Measurements from ENCODE around the gene GNAI3.

The GNAI3 gene

GRCh38 chr1:109569323-109569722 lies 20.9 kb downstream of the GNAI3 start:
- Histone ChIP-seq H3K27me3 (ENCODE audit: control insufficient read depth, low read length) (no peaks in the 10 kb centered on the region), H3K36me3 (ENCODE audit: control insufficient read depth, low read length) (peaks cover under 1% of the 10 kb centered on the region; the same call in 1 of the 2 replicates), H3F3A (ENCODE audit: control insufficient read depth, insufficient read depth) (no peaks in the 10 kb centered on the region; the same call in 1 of the 2 replicates), H3K9me3 (ENCODE audit: control insufficient read depth, insufficient read depth, low read length) (no peaks in the 10 kb centered on the region), H3K27ac (ENCODE audit: low read depth, low read length) (no peak overlapping the region), H3K4me1 (ENCODE audit: control insufficient read depth, low read length) (peaks cover 25% of the 10 kb centered on the region), H3K4me3 (ENCODE audit: low read length) (no peak overlapping the region), H3K9me2 (replicated peaks; ENCODE audit: control insufficient read depth, low read length) (no peaks in the 10 kb centered on the region), H3K4me2 (ENCODE audit: low read length) (0 out of 2 replicates have a peak overlapping the region, but pooled peaks have one; percentile 32), H4K20me1 (ENCODE audit: control insufficient read depth, insufficient read depth, low read depth, low read length) (peaks cover 10% of the 10 kb centered on the region; the same call in 1 of the 2 replicates), H3K79me2 (ENCODE audit: control insufficient read depth, low read length) (peaks cover 86% of the 10 kb centered on the region)
- TF ChIP-seq EZH2phosphoT487 (IDR thresholded peaks at IDR 0.05; ENCODE audit: borderline replicate concordance, low read length) = no peak
- TF ChIP-seq CTCF (IDR thresholded peaks at IDR 0.05; ENCODE audit: low read depth, low read length, poor library complexity, severe bottlenecking) = no peak

DNA sequence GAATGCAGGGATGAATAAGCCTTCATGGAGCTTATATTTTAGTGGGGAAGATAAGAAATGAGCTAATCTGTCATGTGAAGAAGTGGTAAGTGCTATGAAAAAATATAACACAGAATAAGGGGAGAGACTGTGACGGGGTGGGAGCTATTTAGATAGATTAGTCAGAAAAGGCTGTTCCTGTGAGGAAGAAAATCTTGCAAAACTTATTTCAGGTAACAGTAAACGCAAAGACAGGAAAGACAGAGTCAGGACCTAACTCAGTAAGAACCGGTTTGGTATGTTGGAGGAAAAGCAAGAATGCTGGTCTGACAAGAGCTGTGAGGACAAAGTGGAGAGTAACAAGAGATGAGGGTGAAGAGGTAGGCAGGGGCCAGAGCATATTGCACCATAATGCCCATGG lies 22.0 kb downstream of the GNAI3 start:
- no peaks in the 10 kb centered on the region; the same call in 1 of the 2 replicates for H3F3A ChIP-seq (ENCODE audit: control insufficient read depth, insufficient read depth)
- no peak overlapping the region for H3K4me2 ChIP-seq (ENCODE audit: low read length)

GRCh38 chr1:109573785-109574184 lies 25.4 kb downstream of the GNAI3 start:
- Histone ChIP-seq H3F3A (ENCODE audit: control insufficient read depth, insufficient read depth) (no peaks in the 10 kb centered on the region; the same call in 1 of the 2 replicates), H3K4me1 (ENCODE audit: control insufficient read depth, low read length) (peaks cover 5% of the 10 kb centered on the region), H3K79me2 (ENCODE audit: control insufficient read depth, low read length) (peaks cover 41% of the 10 kb centered on the region), H3K4me3 (ENCODE audit: low read length) (no peak overlapping the region), H3K9me3 (ENCODE audit: control insufficient read depth, insufficient read depth, low read length) (no peaks in the 10 kb centered on the region), H3K27me3 (ENCODE audit: control insufficient read depth, low read length) (no peaks in the 10 kb centered on the region), H3K9me2 (replicated peaks; ENCODE audit: control insufficient read depth, low read length) (no peaks in the 10 kb centered on the region), H3K4me2 (ENCODE audit: low read length) (no peak overlapping the region), H3K36me3 (ENCODE audit: control insufficient read depth, low read length) (peaks cover 7% of the 10 kb centered on the region), H4K20me1 (ENCODE audit: control insufficient read depth, insufficient read depth, low read depth, low read length) (peaks cover 3% of the 10 kb centered on the region; the same call in 1 of the 2 replicates), H3K27ac (ENCODE audit: low read depth, low read length) (no peak overlapping the region)
- no peak for TF ChIP-seq CTCF (IDR thresholded peaks at IDR 0.05; ENCODE audit: low read depth, low read length, poor library complexity, severe bottlenecking)
- TF ChIP-seq EZH2phosphoT487 (IDR thresholded peaks at IDR 0.05; ENCODE audit: borderline replicate concordance, low read length) = no peak

More for the DNA sequence above, 22.0 kb downstream of the GNAI3 start:
- Histone ChIP-seq H3K4me1 (ENCODE audit: control insufficient read depth, low read length) (peaks cover 25% of the 10 kb centered on the region), H3K79me2 (ENCODE audit: control insufficient read depth, low read length) (peaks cover 75% of the 10 kb centered on the region), H3K9me2 (replicated peaks; ENCODE audit: control insufficient read depth, low read length) (no peaks in the 10 kb centered on the region), H3K27me3 (ENCODE audit: control insufficient read depth, low read length) (no peaks in the 10 kb centered on the region), H4K20me1 (ENCODE audit: control insufficient read depth, insufficient read depth, low read depth, low read length) (peaks cover 6% of the 10 kb centered on the region; the same call in 1 of the 2 replicates), H3K4me3 (ENCODE audit: low read length) (no peak overlapping the region), H3K36me3 (ENCODE audit: control insufficient read depth, low read length) (peaks cover 4% of the 10 kb centered on the region; the same call in 1 of the 2 replicates), H3K9me3 (ENCODE audit: control insufficient read depth, insufficient read depth, low read length) (no peaks in the 10 kb centered on the region), H3K27ac (ENCODE audit: low read depth, low read length) (no peak overlapping the region)
- TF ChIP-seq EZH2phosphoT487 (IDR thresholded peaks at IDR 0.05; ENCODE audit: borderline replicate concordance, low read length) (no peak), CTCF (IDR thresholded peaks at IDR 0.05; ENCODE audit: low read depth, low read length, poor library complexity, severe bottlenecking) (no peak)
